GM18511 (cell line): ENCODE measurements around the gene SAA2.
"Not testable (repeated sequence)": the region's sequence is repeated elsewhere in the genome, so short reads cannot be mapped to it uniquely, and the experiment has no call there.

Experiments used
- ATAC-seq: cut with Tn5 transposase; IDR thresholded peaks from one replicate; pipeline ENCODE4 v1.9.1; 2021; ENCODE audit warnings: mild to moderate bottlenecking, moderate library complexity; ENCODE audit not compliant: unreplicated experiment

Gene SAA2

GRCh38 chr11:18203723-18204122 is 44.7 kb downstream of the SAA2 start:
- no peak for ATAC-seq

- ATAC-seq, result not testable (repeated sequence)
These were observed 50.7 kb downstream of the SAA2 start for GRCh38 chr11:18197738-18198137.

GRCh38 chr11:18196532-18196931 is 51.9 kb downstream of the SAA2 start:
- no peak for ATAC-seq
